GM23338 (cell line): ENCODE data around the gene NHEJ1. TPM values are rescaled to one million over a fixed set of nuclear protein-coding genes. Genes with fewer than 3 reads are reported as not detected.

Experiments
- ATAC-seq: fragments of 200-7000 bp; cut with Tn5 transposase; 3 replicates; pipeline ENCODE4 v1.9.1; 2020
- DNase-seq: peaks from one replicate; pipeline ENCODE4 v3.0.0-alpha.2; 2015; ENCODE audit warnings: low spot score
- H2AFZ ChIP-seq: fragments of 200-600 bp; sonication (generic); 2 replicates; pipeline ENCODE4 v1.8.0; 2016; ENCODE audit warnings: antibody characterized with exemption, mild to moderate bottlenecking, moderate library complexity
- H3F3A ChIP-seq: fragments of 200-600 bp; sonication (generic); replicated peaks from 2 replicates; pipeline ENCODE4 v1.8.0; 2017; ENCODE audit warnings: antibody characterized with exemption, mixed run types, low read depth
- H3K27ac ChIP-seq: fragments of 200-600 bp; sonication (generic); 2 replicates; pipeline ENCODE4 v1.6.1; 2016; ENCODE audit warnings: low read depth
- H3K27me3 ChIP-seq: fragments of 200-600 bp; sonication (generic); 2 replicates; pipeline ENCODE4 v1.8.0; 2016; ENCODE audit warnings: mild to moderate bottlenecking, mixed run types, moderate library complexity; ENCODE audit not compliant: insufficient read depth
- H3K36me3 ChIP-seq: fragments of 200-600 bp; sonication (generic); 2 replicates; pipeline ENCODE4 v1.8.0; 2016; ENCODE audit warnings: mild to moderate bottlenecking; ENCODE audit not compliant: insufficient read depth
- H3K4me1 ChIP-seq: fragments of 200-600 bp; sonication (generic); 2 replicates; pipeline ENCODE4 v1.8.0; 2016; ENCODE audit warnings: mild to moderate bottlenecking, moderate library complexity; ENCODE audit not compliant: insufficient read depth
- H3K4me2 ChIP-seq: fragments of 200-600 bp; sonication (generic); 2 replicates; pipeline ENCODE4 v1.7.1; 2017; ENCODE audit warnings: mixed run types
- H3K4me3 ChIP-seq: fragments of 200-600 bp; sonication (generic); 2 replicates; pipeline ENCODE4 v1.6.1; 2016; ENCODE audit warnings: mixed run types
- H3K79me2 ChIP-seq: fragments of 200-600 bp; sonication (generic); replicated peaks from 2 replicates; pipeline ENCODE4 v1.8.0; 2017; ENCODE audit warnings: mild to moderate bottlenecking; ENCODE audit not compliant: insufficient read depth
- H3K9me2 ChIP-seq: fragments of 200-600 bp; sonication (generic); 2 replicates; pipeline ENCODE4 v1.8.0; 2017; ENCODE audit not compliant: insufficient read depth
- H4K20me1 ChIP-seq: fragments of 200-600 bp; sonication (generic); replicated peaks from 2 replicates; pipeline ENCODE4 v1.8.0; 2017; ENCODE audit warnings: mild to moderate bottlenecking; ENCODE audit not compliant: insufficient read depth
- H3K27ac Mint-ChIP-seq: 2 replicates; pipeline ENCODE4 v1.8.0; 2020; ENCODE audit warnings: inconsistent platforms, mild to moderate bottlenecking, moderate library complexity, mixed read lengths
- H3K27me3 Mint-ChIP-seq: 3 replicates; pipeline ENCODE4 v1.8.0; 2022; ENCODE audit warnings: low read depth, mild to moderate bottlenecking, moderate library complexity, mixed read lengths, inconsistent platforms; ENCODE audit not compliant: insufficient read depth, poor library complexity
- H3K36me3 Mint-ChIP-seq: 3 replicates; pipeline ENCODE4 v1.8.0; 2021; ENCODE audit warnings: low read depth, mild to moderate bottlenecking, inconsistent platforms, moderate library complexity, mixed read lengths
- H3K4me1 Mint-ChIP-seq: 3 replicates; pipeline ENCODE4 v1.8.0; 2020; ENCODE audit warnings: mild to moderate bottlenecking, inconsistent platforms, mixed read lengths
- H3K4me3 Mint-ChIP-seq: 3 replicates; pipeline ENCODE4 v1.8.0; 2021; ENCODE audit warnings: moderate library complexity, mild to moderate bottlenecking, inconsistent platforms, mixed read lengths
- H3K9me3 Mint-ChIP-seq: 3 replicates; pipeline ENCODE4 v1.8.0; 2020; ENCODE audit warnings: moderate library complexity, mild to moderate bottlenecking, inconsistent platforms, mixed read lengths
- CREB1 ChIP-seq: fragments of 250-450 bp; sonication (Bioruptor Pico); IDR thresholded peaks from 2 replicates; pipeline ENCODE4 v1.5.0; 2020; ENCODE audit warnings: low read depth, mild to moderate bottlenecking, moderate library complexity
- EZH2 ChIP-seq: fragments of 200-600 bp; sonication (generic); IDR thresholded peaks from one replicate; pipeline ENCODE4 v1.8.0; 2017; ENCODE audit warnings: antibody characterized with exemption, mild to moderate bottlenecking, low read depth; ENCODE audit not compliant: unreplicated experiment
- JUNB ChIP-seq: IDR thresholded peaks from one replicate; pipeline ENCODE4 v1.6.1; 2016; ENCODE audit warnings: antibody characterized with exemption; ENCODE audit not compliant: unreplicated experiment
- POLR2AphosphoS5 ChIP-seq: IDR thresholded peaks from 2 replicates; pipeline ENCODE4 v1.6.1; 2016; ENCODE audit warnings: antibody characterized with exemption, low read depth
- STAT1 ChIP-seq: IDR thresholded peaks from one replicate; pipeline ENCODE4 v1.6.1; 2016; ENCODE audit warnings: antibody characterized with exemption; ENCODE audit not compliant: unreplicated experiment
- ZNF114 ChIP-seq: fragments of 250-450 bp; sonication (Bioruptor Pico); IDR thresholded peaks from 2 replicates; pipeline ENCODE4 v1.5.0; 2020; ENCODE audit warnings: mild to moderate bottlenecking, moderate library complexity
- ZNF331 ChIP-seq: fragments of 250-450 bp; sonication (Bioruptor Pico); IDR thresholded peaks from 2 replicates; pipeline ENCODE4 v1.5.0; 2020; ENCODE audit warnings: low read depth, mild to moderate bottlenecking, moderate library complexity
- polyA plus RNA-seq: library from polyadenylated mRNA; unstranded; fragments of >200 nt; fragmentation: Nextera tagmentation; extraction: Ambion mirVana; gene quantifications from 2 replicates; pipeline ENCODE4 v1.2.1, GENCODE V29; 2016
- total RNA-seq: library from RNA; depleted of rRNA; stranded (reverse); fragments of >200 nt; shearing (Covaris generic); gene quantifications from 2 replicates; pipeline ENCODE4 v1.2.3, GENCODE V29; 2014
- TF ChIP-seq, protein P1 (sequence below), 2 experiments: fragments of 200-600 bp in 1 of 2; sonication (generic) in 1 of 2; conservative IDR thresholded peaks; 2 replicates each; pipeline versions ENCODE4 v1.5.1 to v1.6.1; 2016 to 2017; ENCODE audit warnings: antibody characterized with exemption in 2 of 2, low read depth in 2 of 2, mild to moderate bottlenecking in 2 of 2, moderate library complexity in 1 of 2
- TF ChIP-seq, protein P2 (sequence below): fragments of 250-450 bp; sonication (Bioruptor Pico); IDR thresholded peaks from 2 replicates; pipeline ENCODE4 v1.5.0; 2020; ENCODE audit warnings: mild to moderate bottlenecking, moderate library complexity
- TF ChIP-seq, protein P3 (sequence below): IDR thresholded peaks from 2 replicates; pipeline ENCODE4 v1.6.1; 2016; ENCODE audit warnings: antibody characterized with exemption

Gene NHEJ1
- total and polyA plus RNA-seq, 2 experiments from 2014 or later = 19.6 to 30.6 TPM

DNA sequence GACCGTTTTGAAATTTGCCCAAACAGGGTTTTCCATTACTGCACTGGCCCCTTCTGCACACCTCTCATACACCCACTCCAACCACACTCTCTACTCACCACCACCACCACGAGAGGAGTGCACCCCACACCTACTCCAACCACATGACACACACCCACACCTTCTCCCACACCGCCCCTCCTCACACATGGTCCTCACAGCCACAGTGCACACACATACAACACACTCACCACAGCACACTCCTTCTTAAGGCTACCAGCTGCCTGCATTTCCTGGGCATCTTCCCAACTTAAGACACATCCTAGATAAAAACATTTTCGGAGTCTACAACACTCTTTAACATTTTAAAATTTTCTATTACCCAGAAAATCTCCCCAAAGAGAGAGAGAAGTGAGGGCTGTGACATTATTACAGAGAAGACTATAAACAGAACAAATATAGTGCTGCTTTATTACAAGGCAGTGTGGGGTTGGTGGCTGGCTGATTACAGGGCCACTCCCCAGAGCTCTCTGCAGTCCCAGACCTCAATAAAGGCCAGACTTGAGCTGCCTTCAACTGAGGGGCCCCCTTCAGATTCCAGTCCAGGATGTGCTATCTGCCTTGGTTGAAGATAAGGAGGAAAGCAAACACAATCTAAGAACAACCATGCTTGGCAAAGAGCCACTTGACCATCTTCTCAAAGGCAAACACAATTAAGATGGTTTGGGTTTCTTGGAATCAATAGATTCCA, 36.1 kb downstream of the NHEJ1 start (continued):
- TF ChIP-seq CREB1 (no peak), ZNF331 (no peak), STAT1 (no peak)
- TF ChIP-seq, protein P1, sequence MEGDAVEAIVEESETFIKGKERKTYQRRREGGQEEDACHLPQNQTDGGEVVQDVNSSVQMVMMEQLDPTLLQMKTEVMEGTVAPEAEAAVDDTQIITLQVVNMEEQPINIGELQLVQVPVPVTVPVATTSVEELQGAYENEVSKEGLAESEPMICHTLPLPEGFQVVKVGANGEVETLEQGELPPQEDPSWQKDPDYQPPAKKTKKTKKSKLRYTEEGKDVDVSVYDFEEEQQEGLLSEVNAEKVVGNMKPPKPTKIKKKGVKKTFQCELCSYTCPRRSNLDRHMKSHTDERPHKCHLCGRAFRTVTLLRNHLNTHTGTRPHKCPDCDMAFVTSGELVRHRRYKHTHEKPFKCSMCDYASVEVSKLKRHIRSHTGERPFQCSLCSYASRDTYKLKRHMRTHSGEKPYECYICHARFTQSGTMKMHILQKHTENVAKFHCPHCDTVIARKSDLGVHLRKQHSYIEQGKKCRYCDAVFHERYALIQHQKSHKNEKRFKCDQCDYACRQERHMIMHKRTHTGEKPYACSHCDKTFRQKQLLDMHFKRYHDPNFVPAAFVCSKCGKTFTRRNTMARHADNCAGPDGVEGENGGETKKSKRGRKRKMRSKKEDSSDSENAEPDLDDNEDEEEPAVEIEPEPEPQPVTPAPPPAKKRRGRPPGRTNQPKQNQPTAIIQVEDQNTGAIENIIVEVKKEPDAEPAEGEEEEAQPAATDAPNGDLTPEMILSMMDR (conservative IDR thresholded peaks at IDR 0.05; ENCODE audit: low read depth in 2 of 2) = no peak

DNA sequence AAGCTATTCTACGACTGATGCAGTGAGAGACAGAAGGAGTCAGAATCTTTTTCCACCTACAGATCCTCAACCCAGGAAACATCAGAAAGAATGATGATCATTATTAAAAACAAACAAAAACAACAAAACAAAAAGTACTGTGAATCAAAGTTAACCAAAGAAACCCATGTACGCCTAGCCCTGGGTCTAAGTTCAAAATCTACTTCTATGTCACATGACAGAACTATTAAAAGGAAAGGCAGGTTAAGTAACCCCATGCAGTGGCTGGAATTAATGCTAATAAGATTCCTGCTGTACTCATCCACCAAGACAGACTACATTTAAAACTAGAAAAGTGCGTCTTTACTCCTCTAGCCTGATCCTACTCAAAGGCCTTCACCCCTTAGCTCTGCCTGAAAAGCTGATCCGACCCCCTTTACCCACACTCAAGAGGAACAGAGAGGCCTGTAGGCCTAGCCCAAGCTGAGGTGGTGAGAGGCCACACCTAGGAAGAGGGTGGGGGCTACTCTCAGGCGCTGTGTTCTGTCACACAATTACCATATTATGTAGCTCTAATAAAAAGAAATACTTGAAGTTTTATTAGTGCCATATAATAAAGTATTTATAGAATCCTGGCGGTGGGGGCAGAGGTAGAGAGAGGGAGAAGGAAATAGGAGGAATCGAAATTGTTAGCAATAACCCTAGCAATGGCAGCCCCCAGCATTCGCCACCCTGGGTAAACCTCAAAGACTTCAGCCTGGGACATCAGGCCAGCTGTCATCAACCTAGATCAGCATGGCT, 37.1 kb downstream of the NHEJ1 start:
- Histone ChIP-seq H3K4me2 (0 out of 2 replicates have a peak overlapping the region, but pooled peaks have one; percentile 43), H3K27ac (no peak overlapping the region)
- peak; percentile 21; the same call in 2 of the 3 replicates for ATAC-seq
- no peak for TF ChIP-seq POLR2AphosphoS5
- TF ChIP-seq, protein P2, sequence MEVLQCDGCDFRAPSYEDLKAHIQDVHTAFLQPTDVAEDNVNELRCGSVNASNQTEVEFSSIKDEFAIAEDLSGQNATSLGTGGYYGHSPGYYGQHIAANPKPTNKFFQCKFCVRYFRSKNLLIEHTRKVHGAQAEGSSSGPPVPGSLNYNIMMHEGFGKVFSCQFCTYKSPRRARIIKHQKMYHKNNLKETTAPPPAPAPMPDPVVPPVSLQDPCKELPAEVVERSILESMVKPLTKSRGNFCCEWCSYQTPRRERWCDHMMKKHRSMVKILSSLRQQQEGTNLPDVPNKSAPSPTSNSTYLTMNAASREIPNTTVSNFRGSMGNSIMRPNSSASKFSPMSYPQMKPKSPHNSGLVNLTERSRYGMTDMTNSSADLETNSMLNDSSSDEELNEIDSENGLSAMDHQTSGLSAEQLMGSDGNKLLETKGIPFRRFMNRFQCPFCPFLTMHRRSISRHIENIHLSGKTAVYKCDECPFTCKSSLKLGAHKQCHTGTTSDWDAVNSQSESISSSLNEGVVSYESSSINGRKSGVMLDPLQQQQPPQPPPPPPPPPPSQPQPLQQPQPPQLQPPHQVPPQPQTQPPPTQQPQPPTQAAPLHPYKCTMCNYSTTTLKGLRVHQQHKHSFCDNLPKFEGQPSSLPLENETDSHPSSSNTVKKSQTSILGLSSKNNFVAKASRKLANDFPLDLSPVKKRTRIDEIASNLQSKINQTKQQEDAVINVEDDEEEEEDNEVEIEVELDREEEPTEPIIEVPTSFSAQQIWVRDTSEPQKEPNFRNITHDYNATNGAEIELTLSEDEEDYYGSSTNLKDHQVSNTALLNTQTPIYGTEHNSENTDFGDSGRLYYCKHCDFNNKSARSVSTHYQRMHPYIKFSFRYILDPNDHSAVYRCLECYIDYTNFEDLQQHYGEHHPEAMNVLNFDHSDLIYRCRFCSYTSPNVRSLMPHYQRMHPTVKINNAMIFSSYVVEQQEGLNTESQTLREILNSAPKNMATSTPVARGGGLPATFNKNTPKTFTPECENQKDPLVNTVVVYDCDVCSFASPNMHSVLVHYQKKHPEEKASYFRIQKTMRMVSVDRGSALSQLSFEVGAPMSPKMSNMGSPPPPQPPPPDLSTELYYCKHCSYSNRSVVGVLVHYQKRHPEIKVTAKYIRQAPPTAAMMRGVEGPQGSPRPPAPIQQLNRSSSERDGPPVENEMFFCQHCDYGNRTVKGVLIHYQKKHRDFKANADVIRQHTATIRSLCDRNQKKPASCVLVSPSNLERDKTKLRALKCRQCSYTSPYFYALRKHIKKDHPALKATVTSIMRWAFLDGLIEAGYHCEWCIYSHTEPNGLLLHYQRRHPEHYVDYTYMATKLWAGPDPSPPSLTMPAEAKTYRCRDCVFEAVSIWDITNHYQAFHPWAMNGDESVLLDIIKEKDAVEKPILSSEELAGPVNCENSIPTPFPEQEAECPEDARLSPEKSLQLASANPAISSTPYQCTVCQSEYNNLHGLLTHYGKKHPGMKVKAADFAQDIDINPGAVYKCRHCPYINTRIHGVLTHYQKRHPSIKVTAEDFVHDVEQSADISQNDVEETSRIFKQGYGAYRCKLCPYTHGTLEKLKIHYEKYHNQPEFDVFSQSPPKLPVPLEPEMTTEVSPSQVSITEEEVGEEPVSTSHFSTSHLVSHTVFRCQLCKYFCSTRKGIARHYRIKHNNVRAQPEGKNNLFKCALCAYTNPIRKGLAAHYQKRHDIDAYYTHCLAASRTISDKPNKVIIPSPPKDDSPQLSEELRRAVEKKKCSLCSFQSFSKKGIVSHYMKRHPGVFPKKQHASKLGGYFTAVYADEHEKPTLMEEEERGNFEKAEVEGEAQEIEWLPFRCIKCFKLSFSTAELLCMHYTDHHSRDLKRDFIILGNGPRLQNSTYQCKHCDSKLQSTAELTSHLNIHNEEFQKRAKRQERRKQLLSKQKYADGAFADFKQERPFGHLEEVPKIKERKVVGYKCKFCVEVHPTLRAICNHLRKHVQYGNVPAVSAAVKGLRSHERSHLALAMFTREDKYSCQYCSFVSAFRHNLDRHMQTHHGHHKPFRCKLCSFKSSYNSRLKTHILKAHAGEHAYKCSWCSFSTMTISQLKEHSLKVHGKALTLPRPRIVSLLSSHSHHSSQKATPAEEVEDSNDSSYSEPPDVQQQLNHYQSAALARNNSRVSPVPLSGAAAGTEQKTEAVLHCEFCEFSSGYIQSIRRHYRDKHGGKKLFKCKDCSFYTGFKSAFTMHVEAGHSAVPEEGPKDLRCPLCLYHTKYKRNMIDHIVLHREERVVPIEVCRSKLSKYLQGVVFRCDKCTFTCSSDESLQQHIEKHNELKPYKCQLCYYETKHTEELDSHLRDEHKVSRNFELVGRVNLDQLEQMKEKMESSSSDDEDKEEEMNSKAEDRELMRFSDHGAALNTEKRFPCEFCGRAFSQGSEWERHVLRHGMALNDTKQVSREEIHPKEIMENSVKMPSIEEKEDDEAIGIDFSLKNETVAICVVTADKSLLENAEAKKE (CRISPR knock-in tag) = no peak
- TF ChIP-seq CREB1 = no peak
- no peak for TF ChIP-seq EZH2
- no peak for TF ChIP-seq ZNF331
- no peak for TF ChIP-seq ZNF114 (CRISPR knock-in tag)
- TF ChIP-seq, protein P3, sequence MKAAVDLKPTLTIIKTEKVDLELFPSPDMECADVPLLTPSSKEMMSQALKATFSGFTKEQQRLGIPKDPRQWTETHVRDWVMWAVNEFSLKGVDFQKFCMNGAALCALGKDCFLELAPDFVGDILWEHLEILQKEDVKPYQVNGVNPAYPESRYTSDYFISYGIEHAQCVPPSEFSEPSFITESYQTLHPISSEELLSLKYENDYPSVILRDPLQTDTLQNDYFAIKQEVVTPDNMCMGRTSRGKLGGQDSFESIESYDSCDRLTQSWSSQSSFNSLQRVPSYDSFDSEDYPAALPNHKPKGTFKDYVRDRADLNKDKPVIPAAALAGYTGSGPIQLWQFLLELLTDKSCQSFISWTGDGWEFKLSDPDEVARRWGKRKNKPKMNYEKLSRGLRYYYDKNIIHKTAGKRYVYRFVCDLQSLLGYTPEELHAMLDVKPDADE = no peak
- no peak for TF ChIP-seq JUNB

More for the DNA sequence above, 37.1 kb downstream of the NHEJ1 start:
- Histone ChIP-seq H4K20me1 (no peaks in the 10 kb centered on the region; the same call in 1 of the 2 replicates), H3K27me3 (no peaks in the 10 kb centered on the region), H3K36me3 (no peaks in the 10 kb centered on the region), H3K4me1 (peaks cover 10% of the 10 kb centered on the region; the same call in 1 of the 2 replicates), H3K79me2 (no peaks in the 10 kb centered on the region), H2AFZ (no peak overlapping the region), H3F3A (no peaks in the 10 kb centered on the region), H3K4me3 (no peak overlapping the region), H3K9me2 (no peaks in the 10 kb centered on the region)
- peaks cover 5% of the 10 kb centered on the region for H3K27me3 Mint-ChIP-seq
- H3K36me3 Mint-ChIP-seq = no peaks in the 10 kb centered on the region
- H3K9me3 Mint-ChIP-seq = no peaks in the 10 kb centered on the region
- DNase-seq = no peak
- H3K4me1 Mint-ChIP-seq = peaks cover 26% of the 10 kb centered on the region
- H3K4me3 Mint-ChIP-seq = no peak overlapping the region
- H3K27ac Mint-ChIP-seq = no peak overlapping the region
